HG03039 (cell line): ENCODE results near the gene BRAT1.

ENCODE experiments used
- ATAC-seq: cut with Tn5 transposase; IDR thresholded peaks from one replicate; pipeline ENCODE4 v1.9.1; 2021; ENCODE audit warnings: mild to moderate bottlenecking, moderate library complexity; ENCODE audit not compliant: unreplicated experiment

BRAT1 gene

DNA sequence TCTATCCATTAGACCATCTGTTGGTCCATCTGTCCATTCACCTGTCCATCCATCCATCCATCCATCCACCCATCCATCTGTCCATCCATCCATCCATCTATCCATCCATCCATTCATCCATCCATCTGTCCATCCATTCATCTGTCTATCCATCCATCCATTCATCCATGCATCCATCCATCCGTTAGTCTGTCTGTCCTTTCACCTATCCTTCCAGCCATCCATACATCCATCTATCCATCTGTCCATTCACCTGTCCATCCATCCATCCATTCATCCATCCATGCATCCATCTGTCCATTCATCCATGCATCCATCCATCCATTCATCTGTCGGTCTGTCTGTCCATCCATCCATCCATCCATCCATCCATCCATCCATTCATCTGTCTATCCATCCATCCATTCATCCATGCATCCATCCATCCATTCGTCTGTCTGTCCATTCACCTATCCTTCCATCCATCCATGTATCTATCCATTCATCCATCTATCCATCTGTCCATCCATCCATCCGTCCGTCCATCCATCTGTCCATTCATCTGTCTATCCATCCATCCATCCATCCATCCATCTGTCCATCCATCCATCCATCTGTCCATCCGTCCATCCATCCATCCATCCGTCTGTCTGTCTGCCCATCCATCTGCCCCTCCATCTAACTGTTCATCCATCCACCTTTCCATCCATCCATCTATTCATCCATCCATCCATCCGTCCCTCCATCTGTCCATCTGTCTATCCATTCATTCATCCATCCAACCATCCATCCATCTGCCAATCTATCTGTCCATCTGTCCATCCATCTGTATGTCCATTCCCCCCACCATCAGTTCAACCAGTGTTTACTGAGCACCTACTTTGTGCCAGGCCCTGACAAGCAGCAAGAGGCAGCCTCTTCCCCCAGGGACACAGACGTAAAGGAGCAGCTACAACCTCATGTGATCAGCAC lies 40.6 kb downstream of the BRAT1 start:
- no peak for ATAC-seq

- no peak for ATAC-seq
Observed at GRCh38 chr7:2513702-2514101, 41.6 kb downstream of the BRAT1 start.

DNA sequence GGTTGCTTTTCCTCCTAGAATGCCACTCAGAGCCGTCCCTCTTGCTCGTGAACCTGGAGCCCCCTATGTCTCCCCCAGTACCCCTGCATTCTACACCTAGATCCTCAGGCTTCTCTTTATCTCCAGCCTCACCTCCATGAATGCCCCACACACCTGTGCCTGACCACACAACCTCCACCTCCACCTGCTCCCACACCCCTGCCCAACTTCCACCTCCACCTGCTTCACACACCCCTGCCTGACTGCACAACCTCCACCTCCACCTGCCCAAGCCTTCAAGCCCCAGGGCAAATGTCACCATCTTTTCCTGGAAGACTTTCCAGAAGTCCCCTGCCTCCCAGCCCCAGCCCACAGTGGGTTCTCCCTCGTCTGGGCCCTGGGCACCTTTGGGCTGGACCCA lies 42.6 kb downstream of the BRAT1 start:
- ATAC-seq, result no peak

GRCh38 chr7:2512179-2512661 lies 43.1 kb downstream of the BRAT1 start:
- no peak for ATAC-seq

DNA sequence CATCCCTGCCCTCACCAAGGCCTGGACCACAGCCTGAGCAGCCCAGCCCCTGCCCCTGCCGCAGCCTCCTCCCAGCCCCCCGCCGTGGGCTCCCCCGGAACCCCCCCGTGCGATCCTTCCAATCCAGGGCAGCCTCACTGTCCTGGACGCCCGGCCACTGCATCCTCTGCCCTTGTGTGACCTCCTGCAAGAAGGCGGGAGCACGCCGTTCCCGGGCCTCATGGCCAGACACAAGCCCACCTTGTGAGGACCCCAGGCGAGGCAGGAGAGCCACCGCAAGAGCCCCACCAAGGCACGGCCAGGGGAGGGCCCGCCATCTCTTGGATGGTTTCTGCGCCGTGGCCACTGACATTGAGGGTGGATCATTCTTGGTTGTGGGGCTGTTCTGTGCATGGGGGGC lies 43.6 kb downstream of the BRAT1 start:
- ATAC-seq, result no peak

GRCh38 chr7:2510909-2511768 lies 44.2 kb downstream of the BRAT1 start:
- no peak for ATAC-seq

DNA sequence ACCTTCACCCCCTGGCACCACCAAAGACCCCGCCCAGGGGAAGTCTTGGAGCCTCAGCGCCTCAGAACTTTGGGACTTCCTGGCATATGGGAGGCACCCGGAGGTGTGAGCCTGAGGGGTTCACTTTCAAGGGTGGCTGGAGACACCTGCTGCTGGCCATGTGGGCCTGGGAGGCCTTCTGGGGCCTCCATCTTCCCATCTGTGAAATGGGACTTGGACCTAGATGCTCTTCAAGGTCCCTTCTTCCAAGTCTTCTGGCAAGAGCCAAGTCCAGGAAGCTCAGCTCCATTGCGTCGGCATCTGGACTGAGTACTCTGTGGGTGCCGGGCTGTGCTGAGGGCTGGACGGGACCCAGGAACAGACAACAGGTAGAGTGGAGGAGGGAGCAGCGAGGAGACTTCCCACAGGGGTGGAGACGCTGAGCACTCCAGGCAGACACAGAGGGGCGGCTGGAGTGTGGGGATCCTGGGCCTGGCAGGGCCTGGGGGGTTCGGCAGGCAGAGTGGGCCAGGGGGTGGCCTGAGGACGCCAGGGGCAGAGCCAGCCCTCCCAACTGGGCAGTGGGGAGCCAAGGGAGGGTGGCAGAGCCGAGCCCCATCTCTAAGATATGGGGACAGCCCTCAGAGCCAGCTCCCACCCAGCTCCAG lies 45.1 kb downstream of the BRAT1 start:
- no peak for ATAC-seq

DNA sequence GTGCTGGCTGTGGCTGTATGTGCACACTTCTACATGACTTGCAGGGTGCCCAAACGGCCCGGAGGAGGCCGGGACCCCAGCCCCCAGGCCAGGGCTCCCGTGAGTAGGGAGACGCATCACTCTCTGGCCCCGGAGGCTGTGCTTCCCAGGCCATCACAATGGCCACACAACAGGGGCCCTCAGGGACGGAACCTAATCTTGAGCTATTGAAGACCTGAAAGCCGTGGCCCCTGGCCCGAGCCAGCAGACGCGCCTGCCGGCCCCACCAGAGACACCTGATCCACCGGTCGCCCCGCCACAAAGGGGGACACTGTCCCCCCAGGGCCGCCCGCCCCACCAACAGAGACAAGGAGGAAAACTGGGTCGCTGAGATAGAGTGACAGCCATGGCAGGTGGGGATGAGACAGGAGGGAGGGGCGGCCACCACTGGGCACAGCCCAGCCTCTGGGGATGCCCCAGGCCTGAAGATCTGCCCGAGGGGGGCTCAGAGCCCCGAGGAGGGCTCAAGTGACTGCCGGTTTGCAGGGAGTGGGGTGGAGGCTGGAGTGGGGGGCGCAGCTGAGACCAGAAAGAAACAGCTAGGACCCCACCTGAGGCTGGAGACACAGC lies 45.9 kb downstream of the BRAT1 start:
- no peak for ATAC-seq

- no peak for ATAC-seq
Observed at GRCh38 chr7:2508327-2509215, 46.8 kb downstream of the BRAT1 start.

DNA sequence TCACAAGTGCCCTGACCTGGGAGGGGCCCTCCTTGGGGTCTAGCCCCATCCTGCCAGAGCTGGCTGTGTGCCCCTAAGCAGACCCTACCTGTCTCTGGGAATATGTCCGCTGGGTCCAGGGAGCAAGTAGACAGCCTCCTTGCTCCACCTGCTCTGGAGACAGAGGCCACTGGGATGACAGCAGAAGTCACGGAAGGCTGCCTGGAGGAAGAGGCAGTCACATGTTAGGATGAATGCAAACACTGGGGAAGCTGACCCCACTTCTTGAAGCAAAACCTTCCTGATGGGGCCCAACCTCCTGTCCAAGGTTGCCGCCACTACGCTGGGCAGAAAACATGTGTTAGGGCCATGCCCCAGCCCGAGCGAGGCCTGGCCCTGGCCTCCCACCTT lies 47.4 kb downstream of the BRAT1 start:
- ATAC-seq, result no peak

DNA sequence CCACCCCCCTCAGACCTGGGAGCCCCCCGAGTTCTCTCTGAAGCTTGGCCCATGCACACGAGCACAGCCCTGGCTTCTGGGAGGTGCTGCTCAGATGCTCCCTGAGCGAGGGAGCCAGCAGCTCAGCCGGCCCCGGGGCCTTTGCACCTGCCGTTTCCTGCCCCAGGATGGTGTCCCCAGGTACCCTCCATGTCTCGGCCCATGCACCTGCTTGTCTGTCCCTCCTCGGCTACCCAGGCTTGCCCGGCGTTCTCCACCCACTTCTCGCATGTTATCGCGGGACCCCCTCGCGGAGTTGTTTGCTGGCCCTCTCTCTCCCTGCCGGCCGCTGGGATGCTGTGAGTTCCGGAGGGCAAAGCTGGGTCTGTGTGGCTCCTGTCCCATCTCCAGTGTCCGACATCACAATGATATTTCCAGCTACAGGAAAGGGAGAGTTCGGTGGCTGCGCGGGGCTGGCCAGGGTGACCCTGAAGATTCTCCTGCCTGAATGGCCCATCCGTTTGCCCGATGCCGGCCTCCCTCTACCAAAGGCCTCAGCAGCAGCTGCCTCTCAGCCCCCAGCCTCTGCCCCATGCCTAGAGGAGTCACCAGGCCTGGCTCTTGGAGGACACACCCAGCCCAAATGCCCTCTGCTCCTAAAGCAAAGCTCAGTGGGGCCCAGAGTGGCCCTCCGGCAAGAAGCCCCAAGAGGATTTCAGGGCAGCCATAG lies 48.0 kb downstream of the BRAT1 start:
- no peak for ATAC-seq

- ATAC-seq, result no peak
Observed at GRCh38 chr7:2505401-2505800, 49.9 kb downstream of the BRAT1 start.

DNA sequence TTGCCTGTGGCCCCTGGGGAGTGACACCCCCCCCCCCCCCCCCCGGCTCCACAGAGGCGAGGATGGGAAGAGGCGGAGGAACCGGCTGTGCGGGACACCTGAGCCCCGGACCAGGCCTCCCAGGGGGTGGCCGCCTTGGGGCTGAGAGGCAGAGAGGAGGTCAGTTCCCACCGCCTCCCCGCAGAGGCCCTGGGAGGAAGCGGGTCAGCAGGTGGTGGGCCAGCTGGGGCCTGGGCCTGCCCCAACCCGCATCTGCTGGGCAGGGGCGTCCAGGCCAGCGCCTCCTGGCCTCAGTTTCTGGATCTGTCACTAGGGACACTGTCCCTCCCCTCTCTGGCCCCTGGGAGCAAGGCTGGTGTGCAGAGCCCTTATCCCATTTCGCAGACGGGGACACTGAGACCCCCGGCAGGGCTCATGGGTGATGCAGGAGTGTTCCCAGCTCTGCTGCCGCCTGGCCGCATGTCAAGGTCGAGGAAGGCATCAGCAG lies 50.4 kb downstream of the BRAT1 start:
- ATAC-seq, result no peak

GRCh38 chr7:2504128-2504888 lies 51.0 kb downstream of the BRAT1 start:
- no peak for ATAC-seq

- no peak for ATAC-seq
Observed at GRCh38 chr7:2503056-2503941, 52.0 kb downstream of the BRAT1 start.

DNA sequence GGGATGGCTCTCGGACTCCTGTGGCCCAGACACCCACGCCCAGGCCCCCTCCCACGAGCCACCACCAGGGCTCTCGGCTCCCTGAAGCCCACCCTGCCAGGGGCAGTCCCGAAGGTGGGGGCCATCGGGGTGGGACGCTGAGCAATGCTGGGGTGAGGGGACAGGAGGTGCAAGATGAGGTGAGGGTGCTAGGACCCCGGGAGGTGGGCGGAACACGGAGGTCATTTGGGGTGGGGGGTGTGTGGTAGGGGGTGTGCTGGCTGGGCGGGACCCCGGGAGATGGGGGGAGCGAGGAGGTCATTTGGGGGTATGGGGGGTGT lies 52.7 kb downstream of the BRAT1 start:
- ATAC-seq, result no peak

GRCh38 chr7:2501947-2502646 lies 53.2 kb downstream of the BRAT1 start:
- no peak for ATAC-seq
